KMS-11 (cell line): Measurements from ENCODE around the gene ZFYVE9.

Experiments
- H2AFZ ChIP-seq: fragments of 200-600 bp; sonication (generic); 2 replicates; pipeline ENCODE4 v1.6.1; 2016; ENCODE audit warnings: antibody characterized with exemption, mixed run types, low read depth
- H3K27ac ChIP-seq: fragments of 200-600 bp; sonication (generic); 2 replicates; pipeline ENCODE4 v1.6.1; 2016; ENCODE audit warnings: mild to moderate bottlenecking, mixed run types
- H3K27me3 ChIP-seq: fragments of 200-600 bp; sonication (generic); 2 replicates; pipeline ENCODE4 v1.6.1; 2017; ENCODE audit warnings: mild to moderate bottlenecking, low read depth, mixed run types, moderate library complexity; ENCODE audit not compliant: insufficient read depth
- H3K36me3 ChIP-seq: fragments of 200-600 bp; sonication (generic); 2 replicates; pipeline ENCODE4 v1.6.1; 2017; ENCODE audit warnings: mild to moderate bottlenecking, mixed run types; ENCODE audit not compliant: insufficient read depth
- H3K4me1 ChIP-seq: fragments of 200-600 bp; sonication (generic); 2 replicates; pipeline ENCODE4 v1.6.1; 2016; ENCODE audit warnings: mild to moderate bottlenecking, low read depth, mixed run types; ENCODE audit not compliant: poor library complexity, severe bottlenecking
- H3K4me2 ChIP-seq: fragments of 200-600 bp; sonication (generic); 2 replicates; pipeline ENCODE4 v1.7.0; 2016; ENCODE audit warnings: mild to moderate bottlenecking, mixed run types
- H3K4me3 ChIP-seq: fragments of 200-600 bp; sonication (generic); IDR thresholded peaks from 2 replicates; pipeline ENCODE4 v1.6.1; 2017; ENCODE audit warnings: low read depth, low read length, mixed read lengths; ENCODE audit not compliant: insufficient read depth
- H3K79me2 ChIP-seq: fragments of 200-600 bp; sonication (generic); 2 replicates; pipeline ENCODE4 v1.6.1; 2016; ENCODE audit warnings: low read depth, mixed run types; ENCODE audit not compliant: insufficient read depth
- H3K9ac ChIP-seq: fragments of 200-600 bp; sonication (generic); 2 replicates; pipeline ENCODE4 v1.6.1; 2016; ENCODE audit warnings: mild to moderate bottlenecking, mixed run types
- H4K20me1 ChIP-seq: fragments of 200-600 bp; sonication (generic); 2 replicates; pipeline ENCODE4 v1.6.1; 2016; ENCODE audit warnings: mild to moderate bottlenecking, mixed run types; ENCODE audit not compliant: insufficient read depth
- CTCF ChIP-seq: fragments of 200-600 bp; sonication (generic); conservative IDR thresholded peaks from 2 replicates; pipeline ENCODE4 v1.6.1; 2017; ENCODE audit warnings: low read depth, mild to moderate bottlenecking, antibody characterized with exemption, low read length, moderate library complexity, mixed read lengths

ZFYVE9 gene

GRCh38 chr1:52337439-52337838 lies 195.6 kb downstream of the ZFYVE9 start:
- H3K4me2 ChIP-seq: no peak overlapping the region
- no peak overlapping the region for H3K27ac ChIP-seq
- H3K36me3 ChIP-seq: no peaks in the 10 kb centered on the region
- H4K20me1 ChIP-seq: no peaks in the 10 kb centered on the region
- H3K4me3 ChIP-seq: no peak overlapping the region
- no peak overlapping the region for H2AFZ ChIP-seq
- no peaks in the 10 kb centered on the region for H3K27me3 ChIP-seq
- TF ChIP-seq CTCF: no peak
- no peak overlapping the region for H3K9ac ChIP-seq
- no peaks in the 10 kb centered on the region for H3K79me2 ChIP-seq
- peaks cover 6% of the 10 kb centered on the region for H3K4me1 ChIP-seq

GRCh38 chr1:52341655-52342260 lies 199.9 kb downstream of the ZFYVE9 start:
- H3K79me2 ChIP-seq: no peaks in the 10 kb centered on the region
- H3K4me2 ChIP-seq: no peak overlapping the region
- H2AFZ ChIP-seq: no peak overlapping the region
- TF ChIP-seq CTCF: no peak
- H3K9ac ChIP-seq: no peak overlapping the region
- no peak overlapping the region for H3K4me3 ChIP-seq
- no peaks in the 10 kb centered on the region for H3K36me3 ChIP-seq
- no peak overlapping the region for H3K27ac ChIP-seq
- no peaks in the 10 kb centered on the region for H3K4me1 ChIP-seq
- H3K27me3 ChIP-seq: no peaks in the 10 kb centered on the region
- H4K20me1 ChIP-seq: no peaks in the 10 kb centered on the region

- Histone ChIP-seq H3K27ac (no peak overlapping the region), H3K4me1 (no peaks in the 10 kb centered on the region), H3K9ac (no peak overlapping the region), H3K4me3 (no peak overlapping the region), H3K79me2 (no peaks in the 10 kb centered on the region), H3K4me2 (no peak overlapping the region), H3K36me3 (no peaks in the 10 kb centered on the region), H4K20me1 (no peaks in the 10 kb centered on the region), H3K27me3 (no peaks in the 10 kb centered on the region), H2AFZ (no peak overlapping the region)
- no peak for TF ChIP-seq CTCF
Observed at GRCh38 chr1:52343979-52344378, 202.1 kb downstream of the ZFYVE9 start.

GRCh38 chr1:52345252-52345651 lies 203.4 kb downstream of the ZFYVE9 start:
- no peak overlapping the region for H3K4me2 ChIP-seq
- no peaks in the 10 kb centered on the region for H3K4me1 ChIP-seq
- no peaks in the 10 kb centered on the region for H3K79me2 ChIP-seq
- H4K20me1 ChIP-seq: no peaks in the 10 kb centered on the region
- no peaks in the 10 kb centered on the region for H3K27me3 ChIP-seq
- H3K4me3 ChIP-seq: no peak overlapping the region
- no peak overlapping the region for H3K9ac ChIP-seq
- no peak overlapping the region for H3K27ac ChIP-seq
- TF ChIP-seq CTCF: no peak
- no peaks in the 10 kb centered on the region for H3K36me3 ChIP-seq
- no peak overlapping the region for H2AFZ ChIP-seq
